ENCODE data around the gene NID2.

NID2 gene

DNA sequence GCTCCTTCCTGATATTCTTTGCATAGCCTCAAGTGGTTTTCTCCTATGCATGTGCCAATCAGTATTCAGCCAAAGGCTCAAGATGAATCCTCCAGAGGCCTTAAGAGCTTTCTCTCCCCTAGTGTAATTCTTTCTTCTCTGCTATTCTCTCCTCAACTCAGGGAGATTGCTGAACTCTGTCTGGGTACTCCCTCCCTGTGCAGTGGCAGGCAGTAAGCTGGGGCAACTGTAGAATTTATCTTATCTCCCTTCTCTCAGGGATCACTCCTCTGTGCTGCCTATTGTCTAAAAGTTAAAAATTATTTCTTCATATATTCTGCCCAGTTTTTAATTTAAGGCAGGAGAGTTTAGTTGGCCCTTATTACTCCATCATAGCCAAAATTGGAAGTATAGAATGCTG, 108.0 kb downstream of the NID2 start:
- H2BK120ac ChIP-seq (ENCODE audit: insufficient read depth, low read length, poor library complexity): no peak overlapping the region
- H3K9ac ChIP-seq (ENCODE audit: low read length): no peak overlapping the region
- H2BK5ac ChIP-seq (ENCODE audit: low read depth, low read length, poor library complexity): no peak overlapping the region
- H3K9me3 ChIP-seq (ENCODE audit: insufficient read depth, low read depth, low read length): peaks cover 2% of the 10 kb centered on the region
- H3K4me2 ChIP-seq (ENCODE audit: low read length): no peak overlapping the region
- no peak overlapping the region for H2AK5ac ChIP-seq (ENCODE audit: low read length)
- no peaks in the 10 kb centered on the region for H3K79me2 ChIP-seq (ENCODE audit: control insufficient read depth, insufficient read depth, low read length, poor library complexity)
- no peaks in the 10 kb centered on the region for H3K4me1 ChIP-seq (ENCODE audit: control insufficient read depth in 1 of 2, insufficient read depth in 2 of 2, low read length in 2 of 2)
- no peak overlapping the region for H3K4me3 ChIP-seq (ENCODE audit: low read depth, low read length)
- H4K12ac ChIP-seq (ENCODE audit: low read depth, low read length): no peak overlapping the region
- H3K79me1 ChIP-seq (ENCODE audit: low read length): no peaks in the 10 kb centered on the region
- no peaks in the 10 kb centered on the region for H3K27me3 ChIP-seq (ENCODE audit: insufficient read depth, low read length)
- no peaks in the 10 kb centered on the region for H3K36me3 ChIP-seq (ENCODE audit: control insufficient read depth in 1 of 2, insufficient read depth in 2 of 2, low read length in 2 of 2)
- H2AFZ ChIP-seq (ENCODE audit: insufficient read depth, low read length, poor library complexity): no peak overlapping the region
- H3K4ac ChIP-seq (ENCODE audit: low read depth, low read length): no peak overlapping the region
- H4K91ac ChIP-seq (ENCODE audit: low read depth, low read length): no peak overlapping the region
- no peak overlapping the region for H2BK12ac ChIP-seq (ENCODE audit: low read length)
- no peak overlapping the region for H3K18ac ChIP-seq (ENCODE audit: low read length)
- no peak overlapping the region for H3K23ac ChIP-seq (ENCODE audit: low read length)
- no peak overlapping the region for H3K27ac ChIP-seq (ENCODE audit: low read depth, low read length)
- no peak overlapping the region for H3K14ac ChIP-seq (ENCODE audit: low read length)
- no peak overlapping the region for H4K8ac ChIP-seq (ENCODE audit: low read depth, low read length)
- no peak for DNase-seq

DNA sequence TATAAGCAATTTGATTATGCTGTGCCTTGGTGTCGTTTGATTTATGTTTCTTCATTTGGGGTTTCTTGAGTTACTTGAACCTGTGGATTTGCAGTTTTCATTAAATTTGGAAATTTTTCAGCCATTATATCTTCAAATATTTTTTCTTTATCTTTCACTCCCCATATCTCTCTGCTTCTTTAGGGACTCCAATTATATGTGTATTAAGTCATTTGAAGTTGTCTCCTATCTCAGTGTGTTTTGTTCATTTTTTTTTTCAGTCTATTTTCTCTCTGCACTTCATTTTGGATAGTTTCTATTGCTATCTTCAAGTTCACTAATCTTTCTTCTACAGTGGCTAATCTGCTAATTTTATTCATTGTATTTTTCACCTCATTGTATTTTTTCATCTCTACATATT, 108.9 kb downstream of the NID2 start:
- H3K4me1 ChIP-seq (ENCODE audit: control insufficient read depth in 1 of 2, insufficient read depth in 2 of 2, low read length in 2 of 2): no peaks in the 10 kb centered on the region
- no peak overlapping the region for H3K4ac ChIP-seq (ENCODE audit: low read depth, low read length)
- WGBS (ENCODE audit: extremely low coverage, insufficient coverage, insufficient read length): no CpG with 5 or more reads among the region's 1 CpG
- H3K27me3 ChIP-seq (ENCODE audit: insufficient read depth, low read length): no peaks in the 10 kb centered on the region
- H4K12ac ChIP-seq (ENCODE audit: low read depth, low read length): no peak overlapping the region
- peaks cover 2% of the 10 kb centered on the region for H3K9me3 ChIP-seq (ENCODE audit: insufficient read depth, low read depth, low read length)
- no peak overlapping the region for H2AK5ac ChIP-seq (ENCODE audit: low read length)
- no peaks in the 10 kb centered on the region for H3K36me3 ChIP-seq (ENCODE audit: control insufficient read depth in 1 of 2, insufficient read depth in 2 of 2, low read length in 2 of 2)
- no peak overlapping the region for H4K91ac ChIP-seq (ENCODE audit: low read depth, low read length)
- H3K27ac ChIP-seq (ENCODE audit: low read depth, low read length): no peak overlapping the region
- H3K79me2 ChIP-seq (ENCODE audit: control insufficient read depth, insufficient read depth, low read length, poor library complexity): no peaks in the 10 kb centered on the region
- H4K8ac ChIP-seq (ENCODE audit: low read depth, low read length): no peak overlapping the region
- no peak overlapping the region for H3K4me3 ChIP-seq (ENCODE audit: low read depth, low read length)
- H2BK12ac ChIP-seq (ENCODE audit: low read length): no peak overlapping the region
- H3K4me2 ChIP-seq (ENCODE audit: low read length): no peak overlapping the region
- no peak for DNase-seq
- H3K9ac ChIP-seq (ENCODE audit: low read length): no peak overlapping the region
- H3K23ac ChIP-seq (ENCODE audit: low read length): no peak overlapping the region
- no peak overlapping the region for H3K18ac ChIP-seq (ENCODE audit: low read length)
- no peaks in the 10 kb centered on the region for H3K79me1 ChIP-seq (ENCODE audit: low read length)
- H2AFZ ChIP-seq (ENCODE audit: insufficient read depth, low read length, poor library complexity): no peak overlapping the region
- no peak overlapping the region for H3K14ac ChIP-seq (ENCODE audit: low read length)
- H2BK5ac ChIP-seq (ENCODE audit: low read depth, low read length, poor library complexity): no peak overlapping the region
- H2BK120ac ChIP-seq (ENCODE audit: insufficient read depth, low read length, poor library complexity): no peak overlapping the region

DNA sequence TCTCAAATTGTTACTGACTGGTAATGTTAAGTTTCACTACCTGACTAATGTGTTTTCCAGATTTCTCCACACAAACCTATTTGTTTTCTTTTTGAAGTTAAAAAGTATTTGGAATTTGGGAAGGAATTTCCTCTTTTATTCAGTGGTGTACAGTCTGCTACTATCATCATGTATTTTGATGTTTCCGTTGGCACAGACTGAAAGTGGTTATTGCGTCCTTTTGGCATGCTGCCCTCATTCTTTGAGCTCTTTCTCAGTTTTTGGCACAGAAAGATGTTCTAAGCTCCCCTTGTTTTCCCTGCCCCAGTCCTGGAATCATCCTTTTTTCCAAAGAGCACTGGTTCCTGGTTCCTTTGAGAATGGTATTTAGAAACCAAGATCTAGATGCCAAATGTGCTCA, 110.9 kb downstream of the NID2 start:
- Histone ChIP-seq H2BK12ac (ENCODE audit: low read length) (no peak overlapping the region), H2AFZ (ENCODE audit: insufficient read depth, low read length, poor library complexity) (no peak overlapping the region), H2BK5ac (ENCODE audit: low read depth, low read length, poor library complexity) (no peak overlapping the region), H4K8ac (ENCODE audit: low read depth, low read length) (no peak overlapping the region), H3K27me3 (ENCODE audit: insufficient read depth, low read length) (no peaks in the 10 kb centered on the region), H3K4me3 (ENCODE audit: low read depth, low read length) (no peak overlapping the region), H4K91ac (ENCODE audit: low read depth, low read length) (no peak overlapping the region), H3K18ac (ENCODE audit: low read length) (no peak overlapping the region), H3K9ac (ENCODE audit: low read length) (no peak overlapping the region), H3K36me3 (ENCODE audit: control insufficient read depth in 1 of 2, insufficient read depth in 2 of 2, low read length in 2 of 2) (no peaks in the 10 kb centered on the region), H3K9me3 (ENCODE audit: insufficient read depth, low read depth, low read length) (peaks cover 2% of the 10 kb centered on the region), H4K12ac (ENCODE audit: low read depth, low read length) (no peak overlapping the region), H3K14ac (ENCODE audit: low read length) (no peak overlapping the region), H3K79me1 (ENCODE audit: low read length) (no peaks in the 10 kb centered on the region), H3K23ac (ENCODE audit: low read length) (no peak overlapping the region), H3K4me1 (ENCODE audit: control insufficient read depth in 1 of 2, insufficient read depth in 2 of 2, low read length in 2 of 2) (no peaks in the 10 kb centered on the region), H3K4ac (ENCODE audit: low read depth, low read length) (no peak overlapping the region), H3K27ac (ENCODE audit: low read depth, low read length) (no peak overlapping the region), H2BK120ac (ENCODE audit: insufficient read depth, low read length, poor library complexity) (no peak overlapping the region), H3K4me2 (ENCODE audit: low read length) (no peak overlapping the region), H3K79me2 (ENCODE audit: control insufficient read depth, insufficient read depth, low read length, poor library complexity) (no peaks in the 10 kb centered on the region), H2AK5ac (ENCODE audit: low read length) (no peak overlapping the region)
- WGBS (ENCODE audit: extremely low coverage, insufficient coverage, insufficient read length): no CpG with 5 or more reads among the region's 2 CpGs
- DNase-seq: no peak
